Smooth muscle cell (in vitro differentiated cells): ENCODE results near the gene E2F6. TPM values are rescaled to one million over a fixed set of nuclear protein-coding genes. Genes with fewer than 3 reads are reported as not detected.

Experiments
- DNase-seq: peaks from one replicate; lab custom pipeline; 2025; ENCODE audit not compliant: unreplicated experiment; lab: John Stamatoyannopoulos, UW
- H2AFZ ChIP-seq: fragments of 200-600 bp; sonication (generic); 2 replicates; pipeline ENCODE4 v1.6.0; 2016; ENCODE audit warnings: antibody characterized with exemption, low read depth, mild to moderate bottlenecking
- H3F3A ChIP-seq: fragments of 200-600 bp; sonication (generic); 2 replicates; pipeline ENCODE4 v1.6.0; 2017; ENCODE audit warnings: antibody characterized with exemption, low read depth
- H3K27ac ChIP-seq: fragments of 200-600 bp; sonication (generic); 2 replicates; pipeline ENCODE4 v1.5.1; 2016; ENCODE audit warnings: low read depth, mild to moderate bottlenecking
- H3K27me3 ChIP-seq: fragments of 200-600 bp; sonication (generic); 2 replicates; pipeline ENCODE4 v1.6.1; 2016; ENCODE audit warnings: low read depth, mild to moderate bottlenecking
- H3K36me3 ChIP-seq: fragments of 200-600 bp; sonication (generic); 2 replicates; pipeline ENCODE4 v1.5.1; 2016; ENCODE audit warnings: low read depth
- H3K4me1 ChIP-seq: fragments of 200-600 bp; sonication (generic); 2 replicates; pipeline ENCODE4 v1.5.1; 2016; ENCODE audit warnings: low read depth
- H3K4me2 ChIP-seq: fragments of 200-600 bp; sonication (generic); 2 replicates; pipeline ENCODE4 v1.6.0; 2016; ENCODE audit warnings: mild to moderate bottlenecking
- H3K4me3 ChIP-seq: fragments of 200-600 bp; sonication (generic); 2 replicates; pipeline ENCODE4 v1.5.1; 2016; ENCODE audit warnings: mild to moderate bottlenecking
- H3K79me2 ChIP-seq: fragments of 200-600 bp; sonication (generic); 2 replicates; pipeline ENCODE4 v1.6.0; 2016; ENCODE audit warnings: low read depth, mild to moderate bottlenecking
- H3K9ac ChIP-seq: fragments of 200-600 bp; sonication (generic); 2 replicates; pipeline ENCODE4 v1.6.0; 2016; ENCODE audit warnings: low read depth
- H3K9me3 ChIP-seq: fragments of 200-600 bp; sonication (generic); replicated peaks from 2 replicates; pipeline ENCODE4 v1.5.1; 2016; ENCODE audit warnings: low read depth
- H4K20me1 ChIP-seq: fragments of 200-600 bp; sonication (generic); 2 replicates; pipeline ENCODE4 v1.6.0; 2016; ENCODE audit warnings: low read depth
- WGBS: methylation state at CpG from one replicate; pipeline ENCODE4 v1.1.7; 2016; ENCODE audit warnings: low lambda C conversion rate; 5-methylcytosine and 5-hydroxymethylcytosine counted together
- polyA plus RNA-seq: library from polyadenylated mRNA; unstranded; fragments of >200 nt; fragmentation: Nextera tagmentation; extraction: Ambion mirVana; gene quantifications from 2 replicates; pipeline ENCODE4 v1.2.1, GENCODE V29; 2016
- total RNA-seq: library from RNA; depleted of rRNA; stranded (reverse); fragments of >200 nt; gene quantifications from 2 replicates; pipeline ENCODE4 v1.2.3, GENCODE V29; 2014
- TF ChIP-seq, protein P1 (sequence below): fragments of 200-600 bp; sonication (generic); IDR thresholded peaks from 2 replicates; pipeline ENCODE4 v1.5.1; 2017; ENCODE audit warnings: borderline replicate concordance, mild to moderate bottlenecking, antibody characterized with exemption; ENCODE audit not compliant: insufficient read depth, poor library complexity, severe bottlenecking

Gene E2F6
- total and polyA plus RNA-seq, 2 experiments from 2014 or later = 17.5 to 18.0 TPM

DNA sequence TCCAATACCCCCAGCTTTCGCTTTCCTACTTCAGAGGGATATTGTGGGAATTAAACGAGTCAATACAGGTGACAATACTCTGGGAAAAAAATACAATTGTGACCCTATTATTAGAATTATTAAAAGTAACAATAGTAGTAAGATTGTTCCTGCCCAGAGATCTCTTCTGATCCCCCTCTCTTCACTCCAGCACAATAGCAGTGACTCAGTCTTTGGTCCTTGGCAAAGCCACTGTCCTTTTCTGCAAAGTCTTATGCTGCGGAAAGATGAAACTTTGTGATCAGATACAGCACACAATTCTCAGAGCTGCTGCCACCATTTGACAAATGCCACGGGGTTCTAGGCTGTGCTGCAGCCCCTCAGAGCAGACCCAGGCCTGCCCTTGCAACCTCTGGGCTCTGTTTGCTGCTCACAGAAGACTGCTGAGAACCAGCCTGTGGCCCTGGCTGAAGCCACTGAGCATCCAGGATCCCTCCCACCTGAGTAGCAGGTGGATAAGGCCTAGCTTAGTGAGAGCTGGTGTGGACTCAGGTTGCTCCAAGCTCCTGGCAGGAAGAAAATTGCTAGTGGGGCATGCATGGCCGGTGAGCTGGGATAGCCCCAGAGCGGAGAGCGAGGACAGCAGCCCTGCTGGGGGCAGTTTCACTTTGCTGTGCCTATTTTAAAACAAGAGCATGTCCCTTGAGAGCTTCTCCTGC is 61.4 kb downstream of the E2F6 start:
- Histone ChIP-seq H3K9ac (peak overlapping the region; percentile 53), H2AFZ (no peak overlapping the region), H3K27ac (peak overlapping the region; percentile 65), H3K9me3 (no peaks in the 10 kb centered on the region), H3K36me3 (no peaks in the 10 kb centered on the region), H3K4me3 (no peak overlapping the region), H4K20me1 (no peaks in the 10 kb centered on the region), H3K4me2 (peak overlapping the region; percentile 61), H3K27me3 (no peaks in the 10 kb centered on the region), H3F3A (peaks cover 3% of the 10 kb centered on the region), H3K4me1 (peaks cover 10% of the 10 kb centered on the region), H3K79me2 (peaks cover 3% of the 10 kb centered on the region)
- DNase-seq = no peak
- TF ChIP-seq, protein P1, sequence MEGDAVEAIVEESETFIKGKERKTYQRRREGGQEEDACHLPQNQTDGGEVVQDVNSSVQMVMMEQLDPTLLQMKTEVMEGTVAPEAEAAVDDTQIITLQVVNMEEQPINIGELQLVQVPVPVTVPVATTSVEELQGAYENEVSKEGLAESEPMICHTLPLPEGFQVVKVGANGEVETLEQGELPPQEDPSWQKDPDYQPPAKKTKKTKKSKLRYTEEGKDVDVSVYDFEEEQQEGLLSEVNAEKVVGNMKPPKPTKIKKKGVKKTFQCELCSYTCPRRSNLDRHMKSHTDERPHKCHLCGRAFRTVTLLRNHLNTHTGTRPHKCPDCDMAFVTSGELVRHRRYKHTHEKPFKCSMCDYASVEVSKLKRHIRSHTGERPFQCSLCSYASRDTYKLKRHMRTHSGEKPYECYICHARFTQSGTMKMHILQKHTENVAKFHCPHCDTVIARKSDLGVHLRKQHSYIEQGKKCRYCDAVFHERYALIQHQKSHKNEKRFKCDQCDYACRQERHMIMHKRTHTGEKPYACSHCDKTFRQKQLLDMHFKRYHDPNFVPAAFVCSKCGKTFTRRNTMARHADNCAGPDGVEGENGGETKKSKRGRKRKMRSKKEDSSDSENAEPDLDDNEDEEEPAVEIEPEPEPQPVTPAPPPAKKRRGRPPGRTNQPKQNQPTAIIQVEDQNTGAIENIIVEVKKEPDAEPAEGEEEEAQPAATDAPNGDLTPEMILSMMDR = no peak
- WGBS = 97% methylated on average over 7 of the region's 7 CpGs

GRCh38 chr2:11402436-11402835 is 63.5 kb downstream of the E2F6 start:
- WGBS = 97% methylated on average over 9 of the region's 9 CpGs
- no peak overlapping the region for H3K9ac ChIP-seq

DNA sequence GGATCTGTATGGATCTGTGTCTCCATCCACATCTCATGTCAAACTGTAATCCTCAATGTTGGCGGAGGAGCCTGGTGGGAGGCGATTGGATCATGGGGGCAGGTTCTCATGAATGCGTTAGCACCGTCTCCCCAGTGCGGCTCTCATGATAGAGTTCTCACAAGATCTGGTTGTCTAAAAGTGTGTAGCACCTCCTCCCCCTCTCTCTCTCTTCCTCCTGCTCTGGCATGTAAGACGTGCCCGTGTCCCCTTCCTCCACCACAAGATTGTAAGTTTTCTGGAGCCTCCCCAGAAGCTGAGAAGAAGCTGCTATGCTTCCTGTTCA is 66.6 kb downstream of the E2F6 start:
- Histone ChIP-seq H3K79me2 (no peaks in the 10 kb centered on the region), H3K4me2 (no peak overlapping the region), H4K20me1 (no peaks in the 10 kb centered on the region), H3K4me1 (peaks cover 4% of the 10 kb centered on the region), H3K4me3 (no peak overlapping the region), H3K9ac (no peak overlapping the region), H3K27ac (no peak overlapping the region), H3K27me3 (no peaks in the 10 kb centered on the region), H3K36me3 (no peaks in the 10 kb centered on the region), H3K9me3 (no peaks in the 10 kb centered on the region), H3F3A (peaks cover 3% of the 10 kb centered on the region), H2AFZ (no peak overlapping the region)
- TF ChIP-seq, protein P1 = no peak
- DNase-seq = no peak
- WGBS = 95% methylated on average over 7 of the region's 7 CpGs

More at GRCh38 chr2:11402436-11402835, 63.5 kb downstream of the E2F6 start:
- no peak overlapping the region for H3K27ac ChIP-seq
- H2AFZ ChIP-seq = no peak overlapping the region
- no peak overlapping the region for H3K4me3 ChIP-seq
- H3F3A ChIP-seq = peaks cover 1% of the 10 kb centered on the region
- H3K79me2 ChIP-seq = no peaks in the 10 kb centered on the region
- no peaks in the 10 kb centered on the region for H3K27me3 ChIP-seq
- H3K9me3 ChIP-seq = no peaks in the 10 kb centered on the region
- H3K4me2 ChIP-seq = no peak overlapping the region
- H3K4me1 ChIP-seq = peaks cover 10% of the 10 kb centered on the region
- H4K20me1 ChIP-seq = no peaks in the 10 kb centered on the region
- TF ChIP-seq, protein P1 = no peak
- no peaks in the 10 kb centered on the region for H3K36me3 ChIP-seq
- DNase-seq = no peak
